ENCODE measurements around the gene ATP5PO. TPM values are rescaled to one million over a fixed set of nuclear protein-coding genes. Genes with fewer than 3 reads are reported as not detected.

ATP5PO gene
- total and polyA plus RNA-seq, 2 donors (not counting 1 experiment from before 2014, with no cell fraction given): 123 to 139 TPM

DNA sequence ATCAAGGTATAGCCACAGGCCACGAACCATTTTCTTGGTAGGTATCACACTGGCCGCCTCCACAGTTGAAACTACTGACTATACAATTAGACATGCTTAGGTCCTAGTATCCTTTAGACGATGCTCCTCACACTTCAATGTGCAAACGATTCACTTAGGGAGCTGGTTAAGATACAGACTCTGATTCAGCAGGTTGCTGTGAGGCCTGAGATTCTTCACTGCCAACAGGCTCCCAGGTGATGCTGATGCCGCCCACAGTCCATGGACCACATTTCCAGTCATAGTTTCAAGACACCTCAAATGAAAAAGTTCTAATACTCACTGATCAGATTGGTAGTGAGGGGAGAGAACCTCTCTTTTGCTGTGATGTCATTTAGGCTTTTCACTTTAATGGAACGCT is 6.8 kb downstream of the ATP5PO start:
- intact Hi-C loops (cut with micrococcal nuclease): no loop called here
- Mint-ChIP-seq H3K27me3 (no peaks in the 10 kb centered on the region), H3K27ac (no peak overlapping the region), H3K9me3 (ENCODE audit: insufficient read depth) (no peaks in the 10 kb centered on the region), H3K4me1 (peaks cover 4% of the 10 kb centered on the region), H3K4me3 (no peak overlapping the region)
- DNase-seq (no peak), ATAC-seq (ENCODE audit: low read depth) (no peak)
- no peak overlapping the region for H2AFZ ChIP-seq (ENCODE audit: insufficient read depth, low read depth, low read length, poor library complexity, severe bottlenecking)
- peaks cover 6% of the 10 kb centered on the region for H4K20me1 ChIP-seq (ENCODE audit: control insufficient read depth, insufficient read depth, low read length, poor library complexity, severe bottlenecking)
- H3K4me2 ChIP-seq (replicated peaks; ENCODE audit: low read depth, low read length, poor library complexity, severe bottlenecking): no peak overlapping the region
- ChIA-PET POLR2A (no interaction called here), CTCF (interaction anchor here (0.7 kb wide), 1 partner anchor 127 kb away, joined by 3 read pairs; no protein-coding TSS in a partner anchor)
- no peak overlapping the region for H3K4me3 ChIP-seq (ENCODE audit: control extremely low read depth in 1 of 5, extremely low read depth in 1 of 5, insufficient read depth in 1 of 5, low read depth in 2 of 5, low read length in 4 of 5)
- WGBS (ENCODE audit: insufficient coverage): 68% methylated on average over 4 of the region's 6 CpGs
- no peak for TF ChIP-seq EZH2 (IDR thresholded peaks at IDR 0.05; ENCODE audit: borderline replicate concordance, insufficient read depth, low read depth, low read length, poor library complexity, severe bottlenecking)
- TF ChIP-seq, protein P1, sequence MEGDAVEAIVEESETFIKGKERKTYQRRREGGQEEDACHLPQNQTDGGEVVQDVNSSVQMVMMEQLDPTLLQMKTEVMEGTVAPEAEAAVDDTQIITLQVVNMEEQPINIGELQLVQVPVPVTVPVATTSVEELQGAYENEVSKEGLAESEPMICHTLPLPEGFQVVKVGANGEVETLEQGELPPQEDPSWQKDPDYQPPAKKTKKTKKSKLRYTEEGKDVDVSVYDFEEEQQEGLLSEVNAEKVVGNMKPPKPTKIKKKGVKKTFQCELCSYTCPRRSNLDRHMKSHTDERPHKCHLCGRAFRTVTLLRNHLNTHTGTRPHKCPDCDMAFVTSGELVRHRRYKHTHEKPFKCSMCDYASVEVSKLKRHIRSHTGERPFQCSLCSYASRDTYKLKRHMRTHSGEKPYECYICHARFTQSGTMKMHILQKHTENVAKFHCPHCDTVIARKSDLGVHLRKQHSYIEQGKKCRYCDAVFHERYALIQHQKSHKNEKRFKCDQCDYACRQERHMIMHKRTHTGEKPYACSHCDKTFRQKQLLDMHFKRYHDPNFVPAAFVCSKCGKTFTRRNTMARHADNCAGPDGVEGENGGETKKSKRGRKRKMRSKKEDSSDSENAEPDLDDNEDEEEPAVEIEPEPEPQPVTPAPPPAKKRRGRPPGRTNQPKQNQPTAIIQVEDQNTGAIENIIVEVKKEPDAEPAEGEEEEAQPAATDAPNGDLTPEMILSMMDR (IDR thresholded peaks at IDR 0.05): no peak
- H3K79me2 ChIP-seq (ENCODE audit: control insufficient read depth, insufficient read depth, low read length): peaks cover 11% of the 10 kb centered on the region
- peaks cover 0 to 81% of the 10 kb centered on the region in 2 experiments for H3K36me3 ChIP-seq (replicated peaks in 1 of 2; ENCODE audit: control extremely low read depth in 1 of 2, control insufficient read depth in 1 of 2, extremely low read depth in 1 of 2, insufficient read depth in 2 of 2, low read length in 1 of 2)
- H3K9ac ChIP-seq (ENCODE audit: low read length): no peak overlapping the region
- H3K27ac ChIP-seq (ENCODE audit: low read length in 2 of 2): no peak overlapping the region
- no peaks in the 10 kb centered on the region for H3K9me3 ChIP-seq (ENCODE audit: control extremely low read depth in 1 of 3, control insufficient read depth in 2 of 3, insufficient read depth in 1 of 3, low read length in 2 of 3)
- H3K4me1 ChIP-seq (ENCODE audit: control insufficient read depth in 2 of 2, insufficient read depth in 2 of 2, low read length in 2 of 2): no peaks in the 10 kb centered on the region
- no peaks in the 10 kb centered on the region for H3K27me3 ChIP-seq (replicated peaks in 1 of 4; ENCODE audit: control extremely low read depth in 1 of 4, control insufficient read depth in 3 of 4, insufficient read depth in 4 of 4, low read length in 3 of 4)

DNA sequence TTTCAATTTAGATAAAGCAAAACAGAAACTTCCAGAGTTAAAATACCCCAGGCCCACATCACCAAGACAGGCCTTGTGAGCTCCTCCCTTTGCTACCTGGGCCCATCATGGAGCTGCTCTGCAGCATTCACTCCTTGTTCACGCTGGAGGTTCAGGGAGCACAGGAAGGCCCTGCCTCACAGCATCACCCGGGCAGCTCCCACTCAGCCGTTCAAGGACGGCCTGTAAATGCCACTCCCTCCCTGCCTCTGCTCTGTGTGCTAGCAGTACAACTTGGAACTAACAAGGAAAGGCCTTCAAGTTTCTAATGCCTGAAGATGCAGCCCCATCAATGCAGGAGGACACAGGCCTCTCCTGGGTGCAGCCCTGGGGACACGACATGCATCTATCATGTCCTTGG is 11.6 kb downstream of the ATP5PO start:
- Histone ChIP-seq H3K9ac (ENCODE audit: low read length) (no peak overlapping the region), H3K4me1 (ENCODE audit: control insufficient read depth in 2 of 2, insufficient read depth in 2 of 2, low read length in 2 of 2) (peaks cover 0 to 3% of the 10 kb centered on the region in 2 donors), H3K36me3 (replicated peaks in 1 of 2; ENCODE audit: control extremely low read depth in 1 of 2, control insufficient read depth in 1 of 2, extremely low read depth in 1 of 2, insufficient read depth in 2 of 2, low read length in 1 of 2) (peaks cover 0 to 76% of the 10 kb centered on the region in 2 experiments), H2AFZ (ENCODE audit: insufficient read depth, low read depth, low read length, poor library complexity, severe bottlenecking) (no peak overlapping the region), H3K4me3 (ENCODE audit: control extremely low read depth in 1 of 5, extremely low read depth in 1 of 5, insufficient read depth in 1 of 5, low read depth in 2 of 5, low read length in 4 of 5) (no peak overlapping the region), H3K4me2 (replicated peaks; ENCODE audit: low read depth, low read length, poor library complexity, severe bottlenecking) (no peak overlapping the region), H3K9me3 (ENCODE audit: control extremely low read depth in 1 of 3, control insufficient read depth in 2 of 3, insufficient read depth in 1 of 3, low read length in 2 of 3) (no peaks in the 10 kb centered on the region), H3K27me3 (replicated peaks in 1 of 4; ENCODE audit: control extremely low read depth in 1 of 4, control insufficient read depth in 3 of 4, insufficient read depth in 4 of 4, low read length in 3 of 4) (no peaks in the 10 kb centered on the region), H4K20me1 (ENCODE audit: control insufficient read depth, insufficient read depth, low read length, poor library complexity, severe bottlenecking) (no peaks in the 10 kb centered on the region), H3K79me2 (ENCODE audit: control insufficient read depth, insufficient read depth, low read length) (no peaks in the 10 kb centered on the region), H3K27ac (ENCODE audit: low read length in 2 of 2) (no peak overlapping the region)
- H3K27me3 Mint-ChIP-seq: no peaks in the 10 kb centered on the region
- 99% methylated on average over 5 of the region's 5 CpGs for WGBS (ENCODE audit: insufficient coverage)
- peaks cover 3% of the 10 kb centered on the region for H3K4me1 Mint-ChIP-seq
- DNase-seq (no peak), ATAC-seq (ENCODE audit: low read depth) (no peak)
- TF ChIP-seq EZH2 (IDR thresholded peaks at IDR 0.05; ENCODE audit: borderline replicate concordance, insufficient read depth, low read depth, low read length, poor library complexity, severe bottlenecking): no peak
- TF ChIP-seq, protein P1 (IDR thresholded peaks at IDR 0.05): no peak
- ChIA-PET POLR2A (no interaction called here), CTCF (interaction anchor here (1.3 kb wide), 1 partner anchor 444 kb away, joined by 5 read pairs; no protein-coding TSS in a partner anchor)
- H3K27ac Mint-ChIP-seq: no peak overlapping the region
- H3K9me3 Mint-ChIP-seq (ENCODE audit: insufficient read depth): no peaks in the 10 kb centered on the region
- H3K4me3 Mint-ChIP-seq: no peak overlapping the region
- intact Hi-C loops (cut with micrococcal nuclease): no loop called here

Measured in B cell (primary cell).